GM21390 (cell line): Measurements from ENCODE around the gene PPWD1.
"Not testable (repeated sequence)": the region's sequence is repeated elsewhere in the genome, so short reads cannot be mapped to it uniquely, and the experiment has no call there.

Experiments
- ATAC-seq: cut with Tn5 transposase; IDR thresholded peaks from one replicate; pipeline ENCODE4 v1.9.1; 2021; ENCODE audit not compliant: unreplicated experiment

Gene PPWD1

GRCh38 chr5:65562731-65563701, at the start of gene PPWD1, which contains the start of gene CENPK:
PPWD1 (plus strand) TSS chr5:65563296; CDS start chr5:65563311, 15 bp downstream.
CENPK (minus strand) TSS chr5:65563168; CDS start chr5:65554907, 8,261 bp downstream.
- ATAC-seq: peak; percentile 99

- ATAC-seq: no peak
Measured at GRCh38 chr5:65525726-65526125, 37.4 kb upstream of the PPWD1 start.

- ATAC-seq: no peak
Measured at GRCh38 chr5:65530904-65531303, 32.2 kb upstream of the PPWD1 start.

- ATAC-seq: no peak
Measured at GRCh38 chr5:65535529-65535987, 27.5 kb upstream of the PPWD1 start.

- ATAC-seq: no peak
Measured at GRCh38 chr5:65539827-65540226, 23.3 kb upstream of the PPWD1 start.

GRCh38 chr5:65544473-65544872, 18.6 kb upstream of the PPWD1 start:
- no peak for ATAC-seq

- no peak for ATAC-seq
Measured at GRCh38 chr5:65546141-65546540, 17.0 kb upstream of the PPWD1 start.

- ATAC-seq: no peak
Measured at GRCh38 chr5:65548281-65548680, 14.8 kb upstream of the PPWD1 start.

GRCh38 chr5:65553941-65554340, 9.2 kb upstream of the PPWD1 start:
- ATAC-seq: no peak

GRCh38 chr5:65555287-65555686, 7.8 kb upstream of the PPWD1 start:
- ATAC-seq: no peak

GRCh38 chr5:65556181-65556580, 6.9 kb upstream of the PPWD1 start:
- ATAC-seq: no peak

- no peak for ATAC-seq
Measured at GRCh38 chr5:65556718-65557117, 6.4 kb upstream of the PPWD1 start.

- ATAC-seq: no peak
Measured at GRCh38 chr5:65563777-65564176, 681 bp downstream of the PPWD1 start.

- ATAC-seq: no peak
Measured at GRCh38 chr5:65566505-65566904, 3.4 kb downstream of the PPWD1 start.

- ATAC-seq: no peak
Measured at GRCh38 chr5:65570598-65571226, 7.6 kb downstream of the PPWD1 start.

GRCh38 chr5:65577141-65577540, 14.0 kb downstream of the PPWD1 start:
- ATAC-seq: no peak

- no peak for ATAC-seq
Measured at GRCh38 chr5:65588694-65589093, 25.6 kb downstream of the PPWD1 start.

- ATAC-seq: not testable (repeated sequence)
Measured at GRCh38 chr5:65601761-65602160, 38.7 kb downstream of the PPWD1 start.

GRCh38 chr5:65611524-65611923, 48.4 kb downstream of the PPWD1 start:
- ATAC-seq: no peak

- ATAC-seq: no peak
Measured at GRCh38 chr5:65612298-65612907, 49.3 kb downstream of the PPWD1 start.

GRCh38 chr5:65620021-65620420, 56.9 kb downstream of the PPWD1 start:
- no peak for ATAC-seq
